ENCODE data around the gene ABO.

DNA sequence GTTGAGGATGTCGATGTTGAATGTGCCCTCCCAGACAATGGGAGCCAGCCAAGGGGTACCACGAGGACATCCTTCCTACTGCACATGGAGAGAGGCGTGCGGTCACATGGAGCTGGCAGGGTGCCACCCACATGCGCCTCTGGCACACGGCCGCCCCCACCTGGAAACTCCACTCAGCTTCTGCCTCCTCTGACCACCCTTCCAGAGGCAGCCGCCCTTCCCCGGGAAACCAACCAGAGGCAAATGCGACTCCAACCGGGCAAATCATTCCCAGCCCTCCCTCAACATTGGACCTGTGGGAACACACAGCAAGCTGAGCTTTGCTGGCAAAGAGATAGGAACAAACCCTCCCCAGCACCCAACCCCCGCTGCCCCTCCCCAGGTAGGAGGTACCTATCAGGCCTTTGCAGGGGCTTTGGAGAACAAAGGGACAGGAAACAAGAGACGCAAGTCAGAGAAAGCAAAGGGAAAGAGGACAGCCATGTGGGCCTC lies 17.5 kb downstream of the ABO start:
- TF ChIP-seq CTCF (IDR thresholded peaks at IDR 0.05; ENCODE audit: control extremely low read depth in 1 of 3, insufficient read depth in 1 of 3, low read depth in 1 of 3, low read length in 3 of 3) (no peak), MAFK (IDR thresholded peaks at IDR 0.05; ENCODE audit: low read depth, low read length) (no peak), RAD21 (IDR thresholded peaks at IDR 0.05 in 1 of 2, conservative IDR thresholded peaks at IDR 0.05 in 1 of 2; ENCODE audit: low read depth in 2 of 2, low read length in 2 of 2) (no peak), POLR2A (IDR thresholded peaks at IDR 0.05; ENCODE audit: control extremely low read depth in 1 of 2, low read depth in 2 of 2, low read length in 2 of 2) (no peak), ASH2L (IDR thresholded peaks at IDR 0.05; ENCODE audit: low read length) (no peak), CEBPB (IDR thresholded peaks at IDR 0.05; ENCODE audit: low read depth, low read length) (no peak), CHD2 (IDR thresholded peaks at IDR 0.05; ENCODE audit: low read length) (no peak), ZNF274 (IDR thresholded peaks at IDR 0.05; ENCODE audit: borderline replicate concordance, extremely low read depth, low read length) (no peak), CREB1 (IDR thresholded peaks at IDR 0.05) (no peak)
